Loucy (cell line): ENCODE measurements around the gene RET.
"Not testable (repeated sequence)": the region's sequence is repeated elsewhere in the genome, so short reads cannot be mapped to it uniquely, and the experiment has no call there.

Experiments
- H2AFZ ChIP-seq: fragments of 200-600 bp; sonication (generic); 2 replicates; pipeline ENCODE4 v1.6.0; 2016; ENCODE audit warnings: antibody characterized with exemption, mild to moderate bottlenecking, low read length, moderate library complexity
- H3F3A ChIP-seq: fragments of 200-600 bp; 2 replicates; pipeline ENCODE4 v1.6.0; 2016; ENCODE audit warnings: antibody characterized with exemption, low read depth, mild to moderate bottlenecking
- H3K27me3 ChIP-seq: fragments of 200-600 bp; sonication (generic); 2 replicates; pipeline ENCODE4 v1.6.1; 2014; ENCODE audit warnings: low read length, mild to moderate bottlenecking; ENCODE audit not compliant: insufficient read depth, poor library complexity, severe bottlenecking
- H3K36me3 ChIP-seq: fragments of 200-600 bp; sonication (generic); 2 replicates; pipeline ENCODE4 v1.6.1; 2016; ENCODE audit warnings: low read length; ENCODE audit not compliant: insufficient read depth
- H3K4me1 ChIP-seq: fragments of 200-600 bp; sonication (generic); 2 replicates; pipeline ENCODE4 v1.5.1; 2014; ENCODE audit warnings: low read length, mild to moderate bottlenecking; ENCODE audit not compliant: insufficient read depth, poor library complexity, severe bottlenecking
- H3K4me2 ChIP-seq: fragments of 200-600 bp; sonication (generic); 2 replicates; pipeline ENCODE4 v1.6.0; 2014; ENCODE audit warnings: antibody characterized with exemption, low read length, low read depth, mild to moderate bottlenecking; ENCODE audit not compliant: poor library complexity, severe bottlenecking
- H3K4me3 ChIP-seq: fragments of 200-600 bp; sonication (generic); 2 replicates; pipeline ENCODE4 v1.5.1; 2014; ENCODE audit warnings: low read length, mild to moderate bottlenecking, mixed read lengths; ENCODE audit not compliant: poor library complexity, severe bottlenecking
- H3K79me2 ChIP-seq: fragments of 200-600 bp; sonication (generic); 2 replicates; pipeline ENCODE4 v1.6.1; 2014; ENCODE audit warnings: low read length; ENCODE audit not compliant: insufficient read depth
- H3K9ac ChIP-seq: fragments of 200-600 bp; sonication (generic); 2 replicates; pipeline ENCODE4 v1.6.0; 2014; ENCODE audit warnings: mild to moderate bottlenecking, low read depth, low read length, moderate library complexity; ENCODE audit not compliant: poor library complexity, severe bottlenecking
- H3K9me2 ChIP-seq: fragments of 200-600 bp; sonication (generic); replicated peaks from 2 replicates; pipeline ENCODE4 v1.6.1; 2016; ENCODE audit warnings: low read depth, low read length, mixed read lengths
- H3K9me3 ChIP-seq: fragments of 200-600 bp; sonication (generic); 2 replicates; pipeline ENCODE4 v1.6.1; 2014; ENCODE audit warnings: mild to moderate bottlenecking, antibody characterized with exemption, low read length, low read depth; ENCODE audit not compliant: insufficient read depth
- H4K20me1 ChIP-seq: fragments of 200-600 bp; sonication (generic); 2 replicates; pipeline ENCODE4 v1.6.0; 2014; ENCODE audit warnings: antibody characterized with exemption, low read length, mild to moderate bottlenecking; ENCODE audit not compliant: insufficient read depth, poor library complexity, severe bottlenecking
- CTCF ChIP-seq: fragments of 200-600 bp; sonication (generic); conservative IDR thresholded peaks from 2 replicates; pipeline ENCODE4 v1.5.1; 2014; ENCODE audit warnings: mild to moderate bottlenecking, antibody characterized with exemption, low read length
- EZH2phosphoT487 ChIP-seq: fragments of 200-600 bp; IDR thresholded peaks from 2 replicates; pipeline ENCODE4 v1.6.1; 2018; ENCODE audit warnings: antibody characterized with exemption, mild to moderate bottlenecking, moderate library complexity, borderline replicate concordance

RET gene

GRCh38 chr10:43093423-43094076 is 16.7 kb downstream of the RET start:
- H2AFZ ChIP-seq: no peak overlapping the region
- H3K9ac ChIP-seq: no peak overlapping the region
- no peak overlapping the region for H3K4me3 ChIP-seq
- no peaks in the 10 kb centered on the region for H3F3A ChIP-seq
- no peaks in the 10 kb centered on the region for H3K36me3 ChIP-seq
- H3K79me2 ChIP-seq: no peaks in the 10 kb centered on the region
- no peak for TF ChIP-seq EZH2phosphoT487
- TF ChIP-seq CTCF: peak; percentile 52
- H3K9me2 ChIP-seq: no peaks in the 10 kb centered on the region
- peaks cover 10% of the 10 kb centered on the region for H3K4me1 ChIP-seq
- H3K9me3 ChIP-seq: no peaks in the 10 kb centered on the region
- no peaks in the 10 kb centered on the region for H4K20me1 ChIP-seq
- no peaks in the 10 kb centered on the region for H3K27me3 ChIP-seq
- no peak overlapping the region for H3K4me2 ChIP-seq

- TF ChIP-seq EZH2phosphoT487 (no peak), CTCF (no peak)
- no peak overlapping the region for H3K4me3 ChIP-seq
- H3K4me1 ChIP-seq: peaks cover 10% of the 10 kb centered on the region
- no peaks in the 10 kb centered on the region for H3K79me2 ChIP-seq
- H3K27me3 ChIP-seq: no peaks in the 10 kb centered on the region
- no peaks in the 10 kb centered on the region for H3K36me3 ChIP-seq
- H3F3A ChIP-seq: no peaks in the 10 kb centered on the region
- H3K9me2 ChIP-seq: no peaks in the 10 kb centered on the region
- no peak overlapping the region for H3K4me2 ChIP-seq
- no peaks in the 10 kb centered on the region for H4K20me1 ChIP-seq
- H3K9me3 ChIP-seq: no peaks in the 10 kb centered on the region
- no peak overlapping the region for H2AFZ ChIP-seq
- H3K9ac ChIP-seq: no peak overlapping the region
Measured at GRCh38 chr10:43094085-43094484, 17.2 kb downstream of the RET start.

GRCh38 chr10:43099339-43099738 is 22.5 kb downstream of the RET start:
- H3K36me3 ChIP-seq, H3K27me3 ChIP-seq, H4K20me1 ChIP-seq, H3K9ac ChIP-seq, H3K9me2 ChIP-seq, H3K4me3 ChIP-seq, H3K4me2 ChIP-seq, H3F3A ChIP-seq, H2AFZ ChIP-seq, H3K4me1 ChIP-seq, H3K9me3 ChIP-seq, H3K79me2 ChIP-seq: not testable (repeated sequence)

- Histone ChIP-seq H3K9me2 (no peaks in the 10 kb centered on the region), H4K20me1 (no peaks in the 10 kb centered on the region), H3K79me2 (no peaks in the 10 kb centered on the region), H2AFZ (no peak overlapping the region), H3K4me3 (no peak overlapping the region), H3K4me2 (no peak overlapping the region), H3F3A (no peaks in the 10 kb centered on the region), H3K9ac (no peak overlapping the region), H3K27me3 (no peaks in the 10 kb centered on the region), H3K9me3 (no peaks in the 10 kb centered on the region), H3K4me1 (peaks cover 5% of the 10 kb centered on the region), H3K36me3 (no peaks in the 10 kb centered on the region)
- TF ChIP-seq EZH2phosphoT487 (no peak), CTCF (no peak)
Measured at GRCh38 chr10:43099928-43100327, 23.1 kb downstream of the RET start.
